CD8-positive, alpha-beta memory T cell (primary cell): Measurements from ENCODE around the gene SLC4A5. TPM values are rescaled to one million over a fixed set of nuclear protein-coding genes. Genes with fewer than 3 reads are reported as not detected.
"Not testable (repeated sequence)": the region's sequence is repeated elsewhere in the genome, so short reads cannot be mapped to it uniquely, and the experiment has no call there.

Experiments
- CTCF ChIA-PET: fragments of 350-600 bp; sonication (Branson Sonifier 250); formaldehyde crosslinking; loops from one replicate; lab custom pipeline; 2021; ENCODE audit warnings: antibody characterized with exemption; lab: Charles Lee
- POLR2A ChIA-PET: fragments of 350-600 bp; sonication (Branson Sonifier 250); formaldehyde crosslinking; loops from one replicate; lab custom pipeline; 2021; ENCODE audit warnings: antibody characterized with exemption; lab: Charles Lee
- DNase-seq, 5 donors: peaks; one replicate each; pipeline versions ENCODE4 v3.0.0 to v3.0.0-alpha.2; 2020 to 2022; ENCODE audit warnings: mixed read lengths in 1 of 5
- H3K27ac ChIP-seq: one replicate; pipeline ENCODE4 v1.7.0; 2013; ENCODE audit warnings: low read depth, mild to moderate bottlenecking, low read length, moderate library complexity
- H3K27me3 ChIP-seq: 2 replicates; pipeline ENCODE4 v1.7.0; 2013; ENCODE audit warnings: low read length, mild to moderate bottlenecking; ENCODE audit not compliant: insufficient read depth, poor library complexity, severe bottlenecking
- H3K36me3 ChIP-seq: 2 replicates; pipeline ENCODE4 v1.7.0; 2013; ENCODE audit warnings: mild to moderate bottlenecking, low read length, moderate library complexity; ENCODE audit not compliant: insufficient read depth
- H3K4me1 ChIP-seq: 2 replicates; pipeline ENCODE4 v1.7.0; 2013; ENCODE audit warnings: mild to moderate bottlenecking, low read length, moderate library complexity; ENCODE audit not compliant: insufficient read depth
- H3K4me3 ChIP-seq: 2 replicates; pipeline ENCODE4 v1.7.0; 2013; ENCODE audit warnings: mild to moderate bottlenecking, low read length
- H3K9me3 ChIP-seq: 2 replicates; pipeline ENCODE4 v1.7.0; 2013; ENCODE audit warnings: mild to moderate bottlenecking, low read length
- H3K27ac Mint-ChIP-seq, 8 donors: one replicate each; pipeline ENCODE4 v1.8.0; 2020 to 2021; ENCODE audit warnings: mixed read lengths in 8 of 8, mild to moderate bottlenecking in 6 of 8, inconsistent platforms in 3 of 8, moderate library complexity in 3 of 8
- H3K27me3 Mint-ChIP-seq, 2 donors: one replicate each; pipeline ENCODE4 v1.8.0; 2020 to 2021; ENCODE audit warnings: mixed read lengths in 2 of 2, mild to moderate bottlenecking in 1 of 2, moderate library complexity in 1 of 2
- H3K36me3 Mint-ChIP-seq, 3 donors: one replicate each; pipeline ENCODE4 v1.8.0; 2020 to 2021; ENCODE audit warnings: mixed read lengths in 3 of 3, inconsistent platforms in 1 of 3, mild to moderate bottlenecking in 1 of 3
- H3K4me1 Mint-ChIP-seq, 3 donors: one replicate each; pipeline ENCODE4 v1.8.0; 2020 to 2021; ENCODE audit warnings: mixed read lengths in 3 of 3, inconsistent platforms in 1 of 3, mild to moderate bottlenecking in 1 of 3
- H3K4me3 Mint-ChIP-seq, 7 donors: one replicate each; pipeline ENCODE4 v1.8.0; 2020 to 2021; ENCODE audit warnings: mixed read lengths in 7 of 7, mild to moderate bottlenecking in 6 of 7, moderate library complexity in 4 of 7, inconsistent platforms in 2 of 7
- H3K9me3 Mint-ChIP-seq, 5 donors: one replicate each; pipeline ENCODE4 v1.8.0; 2020 to 2022; ENCODE audit warnings: mixed read lengths in 5 of 5, mild to moderate bottlenecking in 3 of 5, moderate library complexity in 2 of 5, inconsistent platforms in 1 of 5
- polyA plus RNA-seq: library from polyadenylated mRNA; unstranded; fragments of 300-500 nt; fragmentation: Illumina TruSeq; gene quantifications from one replicate; pipeline ENCODE4 v1.2.3, GENCODE V29; 2021
- total RNA-seq, 2 experiments: library from RNA; stranded (reverse); gene quantifications; one replicate each; pipeline ENCODE4 v1.2.3, GENCODE V29; 2021

SLC4A5 gene
- total and polyA plus RNA-seq, 3 experiments from 2014 or later = 0.13 to 1.9 (median 1.8) TPM

- Histone ChIP-seq H3K27me3 (no peaks in the 10 kb centered on the region), H3K9me3 (no peaks in the 10 kb centered on the region), H3K36me3 (no peaks in the 10 kb centered on the region), H3K27ac (no peak overlapping the region), H3K4me1 (no peaks in the 10 kb centered on the region), H3K4me3 (no peak overlapping the region)
- Mint-ChIP-seq H3K4me3 (no peak overlapping the region), H3K4me1 (no peaks in the 10 kb centered on the region), H3K27me3 (peaks cover 0 to 2% of the 10 kb centered on the region in 2 donors), H3K36me3 (peaks cover 0 to 7% (median 1%) of the 10 kb centered on the region in 3 donors), H3K27ac (no peak overlapping the region), H3K9me3 (no peaks in the 10 kb centered on the region)
- no peak for DNase-seq
- CTCF ChIA-PET = interaction anchor here (1.4 kb wide), 1 partner anchor 10 kb away, joined by 3 read pairs; no protein-coding TSS in a partner anchor
- POLR2A ChIA-PET = interaction anchor here (0.5 kb wide), 1 partner anchor 36 kb away, joined by 6 read pairs; no protein-coding TSS in a partner anchor
Measured at GRCh38 chr2:74345272-74345943, 2.2 kb upstream of the SLC4A5 start.

DNA sequence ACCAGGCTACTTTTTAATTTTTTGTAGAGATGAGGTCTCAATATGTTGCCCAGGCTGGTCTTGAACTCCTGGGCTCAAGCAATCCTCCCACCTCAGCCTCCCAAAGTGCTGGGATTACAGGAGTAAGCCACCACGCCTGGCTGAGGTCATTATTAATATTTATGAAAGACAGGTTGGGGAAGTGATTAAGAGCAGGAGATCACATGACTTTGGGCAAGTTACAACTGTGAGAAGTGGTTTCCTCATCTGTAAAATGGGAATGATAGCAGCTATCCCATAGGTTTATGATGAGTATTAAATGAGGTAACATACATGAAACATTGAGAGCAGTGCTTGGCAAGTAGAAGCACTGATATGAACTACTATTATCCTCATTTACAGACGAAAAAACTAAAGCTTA lies 7.0 kb downstream of the SLC4A5 start:
- H3K9me3 ChIP-seq, H3K27me3 ChIP-seq, H3K36me3 ChIP-seq, H3K27ac ChIP-seq, H3K4me1 Mint-ChIP-seq, H3K4me3 ChIP-seq, POLR2A ChIA-PET, DNase-seq, H3K27me3 Mint-ChIP-seq, H3K36me3 Mint-ChIP-seq, H3K27ac Mint-ChIP-seq, H3K4me3 Mint-ChIP-seq, H3K9me3 Mint-ChIP-seq, H3K4me1 ChIP-seq: not testable (repeated sequence)
- CTCF ChIA-PET = interaction anchor here (1.0 to 4.3 kb wide), 10 partner anchors 16 to 513 kb away, joined by 3 to 82 read pairs (median 6); partner anchors contain the start of gene MOB1A

- no peak overlapping the region for H3K4me3 Mint-ChIP-seq
- peaks cover 0 to 9% (median 5%) of the 10 kb centered on the region in 3 donors for H3K4me1 Mint-ChIP-seq
- H3K36me3 ChIP-seq = no peaks in the 10 kb centered on the region
- ChIA-PET CTCF (interaction anchor here (0.8 to 4.3 kb wide), 48 partner anchors 10 to 511 kb away, joined by 3 to 82 read pairs (median 4); partner anchors contain the start of genes MTHFD2 and STAMBP), POLR2A (no interaction called here)
- peaks cover 0 to 1% of the 10 kb centered on the region in 2 donors for H3K27me3 Mint-ChIP-seq
- no peak overlapping the region for H3K27ac ChIP-seq
- no peaks in the 10 kb centered on the region for H3K9me3 ChIP-seq
- no peak overlapping the region for H3K4me3 ChIP-seq
- no peaks in the 10 kb centered on the region for H3K27me3 ChIP-seq
- no peaks in the 10 kb centered on the region for H3K9me3 Mint-ChIP-seq
- H3K27ac Mint-ChIP-seq = no peak overlapping the region
- peak; percentile 61 to 80 (median 67) for DNase-seq
- peaks cover 9% of the 10 kb centered on the region for H3K4me1 ChIP-seq
- peaks cover 0 to 8% (median 2%) of the 10 kb centered on the region in 3 donors for H3K36me3 Mint-ChIP-seq
Measured at GRCh38 chr2:74334931-74335333, 8.3 kb downstream of the SLC4A5 start.

GRCh38 chr2:74333896-74334586 lies 9.2 kb downstream of the SLC4A5 start:
- H3K36me3 Mint-ChIP-seq = peaks cover 0 to 8% (median 2%) of the 10 kb centered on the region in 3 donors
- Histone ChIP-seq H3K27me3 (no peaks in the 10 kb centered on the region), H3K27ac (no peak overlapping the region), H3K9me3 (no peaks in the 10 kb centered on the region), H3K4me3 (no peak overlapping the region), H3K36me3 (no peaks in the 10 kb centered on the region), H3K4me1 (peaks cover 9% of the 10 kb centered on the region)
- peaks cover 0 to 9% (median 5%) of the 10 kb centered on the region in 3 donors for H3K4me1 Mint-ChIP-seq
- peak overlapping the region in 1 of 8 donors; percentile 49 for H3K27ac Mint-ChIP-seq
- no peaks in the 10 kb centered on the region for H3K9me3 Mint-ChIP-seq
- ChIA-PET POLR2A (interaction anchor here (0.6 kb wide), 1 partner anchor 539 kb away, joined by 3 read pairs; no protein-coding TSS in a partner anchor), CTCF (interaction anchor here (0.6 to 4.3 kb wide), 31 partner anchors 9 to 512 kb away, joined by 3 to 82 read pairs (median 5); partner anchors contain the start of genes MTHFD2 and STAMBP)
- H3K4me3 Mint-ChIP-seq = no peak overlapping the region
- H3K27me3 Mint-ChIP-seq = no peaks in the 10 kb centered on the region
- DNase-seq = no peak

DNA sequence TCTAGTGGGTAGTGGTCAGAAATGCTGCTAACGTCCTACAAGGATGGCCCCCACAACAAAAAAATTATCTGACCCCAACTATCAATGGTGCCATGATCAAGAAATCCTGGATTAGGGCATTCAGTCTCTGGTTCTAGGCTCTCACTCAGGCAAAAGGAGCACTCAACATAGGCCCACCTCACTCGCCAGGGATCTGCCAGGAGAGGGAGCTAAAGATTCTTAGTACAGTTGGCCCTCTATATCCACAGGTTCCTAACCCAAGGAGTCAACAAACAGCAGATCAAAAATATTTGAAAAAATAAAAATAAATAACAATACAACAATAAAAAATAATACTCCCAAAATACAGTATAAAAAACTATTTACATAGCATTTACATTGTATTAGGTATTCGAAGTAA lies 10.0 kb downstream of the SLC4A5 start:
- Histone ChIP-seq H3K9me3 (no peaks in the 10 kb centered on the region), H3K27me3 (no peaks in the 10 kb centered on the region), H3K4me3 (no peak overlapping the region), H3K27ac (no peak overlapping the region), H3K36me3 (no peaks in the 10 kb centered on the region), H3K4me1 (peaks cover 9% of the 10 kb centered on the region)
- Mint-ChIP-seq H3K9me3 (no peaks in the 10 kb centered on the region), H3K27ac (peak overlapping the region in 1 of 8 donors; percentile 90), H3K4me1 (peaks cover 0 to 11% (median 9%) of the 10 kb centered on the region in 3 donors), H3K4me3 (no peak overlapping the region), H3K27me3 (no peaks in the 10 kb centered on the region), H3K36me3 (peaks cover 0 to 8% (median 2%) of the 10 kb centered on the region in 3 donors)
- no peak for DNase-seq
- CTCF ChIA-PET = interaction anchor here (0.6 to 4.3 kb wide), 3 partner anchors 84 to 511 kb away, joined by 3 to 82 read pairs (median 4); no protein-coding TSS in a partner anchor
- POLR2A ChIA-PET = no interaction called here

DNA sequence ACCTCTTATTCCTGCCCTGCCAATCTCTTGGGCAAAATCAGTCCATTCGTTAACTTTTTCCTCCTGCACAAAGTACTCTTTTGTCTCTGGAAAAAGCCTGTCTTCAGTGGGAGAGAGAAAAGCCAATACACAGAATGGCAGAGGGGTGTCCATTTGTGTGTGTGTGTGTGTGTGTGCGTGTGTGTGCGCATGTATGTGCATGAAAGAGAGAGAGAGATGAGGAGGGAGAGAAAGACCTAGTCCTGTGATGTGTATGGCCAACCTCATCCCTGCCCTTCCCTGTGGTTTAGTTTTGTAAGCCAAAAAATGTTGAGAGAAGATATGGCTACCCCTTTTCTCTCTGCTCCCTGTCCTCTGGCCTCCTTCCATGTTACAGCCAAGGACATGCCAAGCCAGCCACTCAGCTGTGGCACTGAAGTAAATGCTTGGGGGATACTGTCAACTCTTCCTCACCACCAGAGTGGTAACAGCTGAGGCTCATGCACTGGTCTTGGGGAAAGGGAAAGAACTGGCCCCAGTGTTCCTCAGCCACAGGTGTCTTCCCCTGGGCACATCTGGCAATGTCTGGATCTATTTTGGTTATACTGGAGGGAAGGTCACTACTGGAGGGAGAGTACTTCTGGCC lies 10.6 kb downstream of the SLC4A5 start:
- ChIA-PET POLR2A (no interaction called here), CTCF (interaction anchor here (4.3 kb wide), 1 partner anchor 84 kb away, joined by 82 read pairs; no protein-coding TSS in a partner anchor)
- no peaks in the 10 kb centered on the region for H3K9me3 ChIP-seq
- H3K27ac ChIP-seq = no peak overlapping the region
- H3K36me3 Mint-ChIP-seq = peaks cover 0 to 8% (median 2%) of the 10 kb centered on the region in 3 donors
- peaks cover 5 to 16% (median 14%) of the 10 kb centered on the region in 3 donors for H3K4me1 Mint-ChIP-seq
- H3K9me3 Mint-ChIP-seq = no peaks in the 10 kb centered on the region
- H3K36me3 ChIP-seq = no peaks in the 10 kb centered on the region
- no peak overlapping the region for H3K4me3 ChIP-seq
- H3K27me3 ChIP-seq = no peaks in the 10 kb centered on the region
- no peak overlapping the region for H3K4me3 Mint-ChIP-seq
- no peak for DNase-seq
- no peaks in the 10 kb centered on the region for H3K27me3 Mint-ChIP-seq
- H3K27ac Mint-ChIP-seq = peak overlapping the region in 1 of 8 donors; percentile 90
- H3K4me1 ChIP-seq = peaks cover 9% of the 10 kb centered on the region

DNA sequence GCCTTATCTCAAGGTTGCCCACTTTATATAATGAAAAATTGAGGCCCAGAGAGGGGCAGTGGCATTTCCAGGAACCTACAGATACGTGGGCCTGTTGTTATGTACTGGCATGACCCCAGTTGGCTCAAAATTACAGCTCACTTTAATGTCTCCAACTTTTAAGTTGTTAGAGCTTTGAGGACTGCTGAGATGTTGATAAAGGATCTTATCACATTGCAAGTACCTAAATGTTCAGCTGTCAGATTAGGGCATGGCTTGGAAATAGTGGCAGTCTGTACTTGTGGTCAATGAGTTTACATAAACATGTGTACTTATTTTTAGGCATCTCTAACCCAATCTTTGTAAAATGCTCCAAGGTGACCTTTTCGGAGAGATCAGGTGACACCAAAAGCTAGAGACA lies 14.6 kb downstream of the SLC4A5 start:
- Histone ChIP-seq H3K4me3 (no peak overlapping the region), H3K4me1 (no peaks in the 10 kb centered on the region), H3K36me3 (no peaks in the 10 kb centered on the region), H3K27me3 (no peaks in the 10 kb centered on the region), H3K27ac (no peak overlapping the region), H3K9me3 (no peaks in the 10 kb centered on the region)
- no peaks in the 10 kb centered on the region for H3K27me3 Mint-ChIP-seq
- peaks cover 0 to 10% (median 0%) of the 10 kb centered on the region in 3 donors for H3K36me3 Mint-ChIP-seq
- H3K4me3 Mint-ChIP-seq = no peak overlapping the region
- ChIA-PET CTCF (interaction anchor here (1.1 kb wide), 1 partner anchor 79 kb away, joined by 4 read pairs; no protein-coding TSS in a partner anchor), POLR2A (no interaction called here)
- H3K4me1 Mint-ChIP-seq = peaks cover 11 to 15% (median 14%) of the 10 kb centered on the region in 3 donors
- DNase-seq = no peak
- H3K9me3 Mint-ChIP-seq = no peaks in the 10 kb centered on the region
- H3K27ac Mint-ChIP-seq = no peak overlapping the region
